Nephron progenitor cell (in vitro differentiated cells): Measurements from ENCODE around the gene DUSP5.
A peak's percentile ranks its signal among the peaks of the same experiment; 100 is the strongest.

Source experiments
- DNase-seq: peaks from one replicate; pipeline ENCODE4 v3.0.0; 2021
- H3K27ac Mint-ChIP-seq: 2 replicates; pipeline ENCODE4 v1.8.0; 2021; ENCODE audit warnings: mild to moderate bottlenecking, moderate library complexity, mixed read lengths
- H3K27me3 Mint-ChIP-seq: 2 replicates; pipeline ENCODE4 v1.8.0; 2021; ENCODE audit warnings: mild to moderate bottlenecking, low read depth, mixed read lengths; ENCODE audit not compliant: poor library complexity
- H3K36me3 Mint-ChIP-seq: 2 replicates; pipeline ENCODE4 v1.8.0; 2021; ENCODE audit warnings: low read depth, mixed read lengths
- H3K4me1 Mint-ChIP-seq: 2 replicates; pipeline ENCODE4 v1.8.0; 2021; ENCODE audit warnings: mixed read lengths
- H3K4me3 Mint-ChIP-seq: 2 replicates; pipeline ENCODE4 v1.8.0; 2021; ENCODE audit warnings: mild to moderate bottlenecking, moderate library complexity, mixed read lengths
- H3K9me3 Mint-ChIP-seq: 2 replicates; pipeline ENCODE4 v1.8.0; 2021; ENCODE audit warnings: mild to moderate bottlenecking, moderate library complexity, mixed read lengths
- TF ChIP-seq, protein P1 (sequence below): fragments of 200-600 bp; sonication (generic); IDR thresholded peaks from 2 replicates; pipeline ENCODE4 v1.5.0; 2021; ENCODE audit warnings: antibody characterized with exemption

Gene DUSP5

DNA sequence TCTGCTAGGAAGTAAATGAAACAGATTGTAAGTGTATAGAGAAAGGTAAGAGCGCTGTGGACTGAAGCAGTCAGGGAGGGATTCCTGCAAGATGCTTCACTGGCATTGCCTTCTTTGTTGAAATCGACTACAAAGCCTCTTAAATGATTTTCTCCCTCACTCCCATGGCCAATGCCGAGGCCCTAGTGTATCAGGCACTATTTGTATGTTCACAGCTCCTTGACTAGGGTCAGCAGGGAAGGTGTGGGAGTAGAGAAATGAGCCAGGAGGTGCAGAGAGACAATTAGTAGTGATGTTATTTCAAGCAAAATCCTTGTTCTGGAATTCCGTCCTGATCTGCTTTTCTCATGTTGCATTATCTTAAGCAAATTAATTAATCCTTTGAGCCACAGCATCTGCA lies 22.9 kb upstream of the DUSP5 start:
- peaks cover 53% of the 10 kb centered on the region for H3K4me1 Mint-ChIP-seq
- peaks cover 5% of the 10 kb centered on the region for H3K36me3 Mint-ChIP-seq
- peaks cover 7% of the 10 kb centered on the region for H3K9me3 Mint-ChIP-seq
- DNase-seq = no peak
- H3K4me3 Mint-ChIP-seq = no peak overlapping the region
- H3K27ac Mint-ChIP-seq = peak overlapping the region; percentile 7
- peaks cover 7% of the 10 kb centered on the region for H3K27me3 Mint-ChIP-seq
- TF ChIP-seq, protein P1, sequence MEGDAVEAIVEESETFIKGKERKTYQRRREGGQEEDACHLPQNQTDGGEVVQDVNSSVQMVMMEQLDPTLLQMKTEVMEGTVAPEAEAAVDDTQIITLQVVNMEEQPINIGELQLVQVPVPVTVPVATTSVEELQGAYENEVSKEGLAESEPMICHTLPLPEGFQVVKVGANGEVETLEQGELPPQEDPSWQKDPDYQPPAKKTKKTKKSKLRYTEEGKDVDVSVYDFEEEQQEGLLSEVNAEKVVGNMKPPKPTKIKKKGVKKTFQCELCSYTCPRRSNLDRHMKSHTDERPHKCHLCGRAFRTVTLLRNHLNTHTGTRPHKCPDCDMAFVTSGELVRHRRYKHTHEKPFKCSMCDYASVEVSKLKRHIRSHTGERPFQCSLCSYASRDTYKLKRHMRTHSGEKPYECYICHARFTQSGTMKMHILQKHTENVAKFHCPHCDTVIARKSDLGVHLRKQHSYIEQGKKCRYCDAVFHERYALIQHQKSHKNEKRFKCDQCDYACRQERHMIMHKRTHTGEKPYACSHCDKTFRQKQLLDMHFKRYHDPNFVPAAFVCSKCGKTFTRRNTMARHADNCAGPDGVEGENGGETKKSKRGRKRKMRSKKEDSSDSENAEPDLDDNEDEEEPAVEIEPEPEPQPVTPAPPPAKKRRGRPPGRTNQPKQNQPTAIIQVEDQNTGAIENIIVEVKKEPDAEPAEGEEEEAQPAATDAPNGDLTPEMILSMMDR = no peak

DNA sequence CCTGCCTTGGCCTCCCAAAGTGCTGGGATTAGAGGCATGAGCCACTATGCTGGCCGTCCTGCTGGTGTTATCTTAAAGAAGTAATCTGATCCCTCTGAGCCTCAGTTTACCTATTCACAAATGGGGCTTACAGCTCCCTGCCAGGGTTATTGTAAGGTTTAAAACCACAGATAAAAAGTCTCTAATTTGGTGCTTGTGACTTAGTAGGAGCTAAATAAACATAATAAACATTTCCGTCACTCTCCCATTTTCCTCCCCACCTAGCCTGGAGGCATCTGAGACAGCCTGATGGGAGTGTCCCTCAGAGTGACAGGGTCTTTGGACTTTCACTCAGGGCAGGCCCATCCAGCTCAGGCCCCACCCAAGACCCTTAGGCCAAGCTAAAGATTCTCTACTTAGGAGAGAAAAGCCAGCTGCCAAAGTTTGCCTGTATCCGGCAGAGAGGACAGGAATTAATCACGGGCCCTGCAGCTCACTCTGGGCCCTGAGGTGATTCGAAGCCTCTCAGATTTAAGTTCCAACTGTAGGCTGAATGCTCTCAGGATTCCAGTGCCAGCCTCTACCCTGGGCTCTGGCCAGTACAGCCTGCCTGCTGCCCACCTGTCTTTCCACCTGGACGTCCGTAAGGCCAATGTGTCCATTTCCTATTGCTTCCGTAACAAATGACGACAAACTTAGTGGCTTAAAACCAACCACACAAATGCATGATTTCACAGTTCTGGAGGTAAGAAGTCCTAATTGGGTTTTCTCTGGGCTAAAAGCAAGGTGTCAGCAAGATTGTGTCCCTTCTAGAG lies 21.8 kb upstream of the DUSP5 start:
- no peaks in the 10 kb centered on the region for H3K36me3 Mint-ChIP-seq
- DNase-seq = no peak

DNA sequence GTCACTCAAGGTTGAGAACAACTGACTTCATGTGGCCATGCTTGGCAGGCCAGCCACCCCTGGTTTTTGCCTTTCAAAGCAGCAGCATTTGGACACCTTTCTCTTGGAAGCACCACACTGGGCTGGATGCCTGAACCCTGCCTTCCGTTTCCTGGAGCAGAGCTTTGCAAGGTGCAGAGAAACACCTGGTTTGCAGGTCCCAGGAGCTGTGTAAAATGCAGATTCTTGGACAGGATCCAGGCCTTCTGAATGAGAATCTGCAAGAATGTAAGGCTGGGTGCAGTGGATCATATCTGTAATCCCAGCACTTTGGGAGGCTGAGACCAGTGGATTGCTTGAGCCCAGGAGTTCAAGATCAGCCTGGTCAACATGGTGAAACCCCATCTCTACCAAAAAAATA lies 18.0 kb upstream of the DUSP5 start:
- Mint-ChIP-seq H3K36me3 (no peaks in the 10 kb centered on the region), H3K4me3 (no peak overlapping the region), H3K27ac (no peak overlapping the region), H3K4me1 (peaks cover 22% of the 10 kb centered on the region), H3K27me3 (peaks cover 6% of the 10 kb centered on the region), H3K9me3 (no peaks in the 10 kb centered on the region)
- no peak for DNase-seq
- TF ChIP-seq, protein P1 = no peak

More for the DNA sequence above, 21.8 kb upstream of the DUSP5 start:
- H3K4me1 Mint-ChIP-seq = peaks cover 51% of the 10 kb centered on the region
- H3K4me3 Mint-ChIP-seq = no peak overlapping the region
- TF ChIP-seq, protein P1 = no peak
- H3K27ac Mint-ChIP-seq = peak overlapping the region; percentile 45
- no peaks in the 10 kb centered on the region for H3K9me3 Mint-ChIP-seq
- H3K27me3 Mint-ChIP-seq = peaks cover 7% of the 10 kb centered on the region

DNA sequence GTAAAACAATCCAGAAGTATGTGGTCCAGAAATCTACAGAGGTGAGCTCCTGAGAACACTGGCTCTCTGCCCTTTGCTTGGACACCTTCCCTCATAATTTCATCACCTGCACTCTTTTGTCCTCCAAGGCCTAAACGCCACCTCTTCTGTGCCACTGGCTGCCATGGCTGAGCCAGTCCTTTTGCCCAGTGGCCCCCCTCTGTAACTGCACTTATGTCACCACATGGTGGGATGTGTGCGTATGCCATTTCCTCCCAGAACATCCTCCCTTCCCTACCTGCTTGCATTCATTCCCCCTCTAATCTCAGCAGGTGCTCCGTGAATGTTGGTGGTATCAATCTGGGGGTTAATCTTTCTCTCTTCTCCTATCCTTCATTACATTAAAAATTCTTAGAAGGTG lies 17.3 kb upstream of the DUSP5 start:
- Mint-ChIP-seq H3K27me3 (peaks cover 8% of the 10 kb centered on the region), H3K4me3 (no peak overlapping the region), H3K36me3 (no peaks in the 10 kb centered on the region), H3K27ac (no peak overlapping the region), H3K9me3 (no peaks in the 10 kb centered on the region), H3K4me1 (peaks cover 17% of the 10 kb centered on the region)
- TF ChIP-seq, protein P1 = no peak
- DNase-seq = no peak

DNA sequence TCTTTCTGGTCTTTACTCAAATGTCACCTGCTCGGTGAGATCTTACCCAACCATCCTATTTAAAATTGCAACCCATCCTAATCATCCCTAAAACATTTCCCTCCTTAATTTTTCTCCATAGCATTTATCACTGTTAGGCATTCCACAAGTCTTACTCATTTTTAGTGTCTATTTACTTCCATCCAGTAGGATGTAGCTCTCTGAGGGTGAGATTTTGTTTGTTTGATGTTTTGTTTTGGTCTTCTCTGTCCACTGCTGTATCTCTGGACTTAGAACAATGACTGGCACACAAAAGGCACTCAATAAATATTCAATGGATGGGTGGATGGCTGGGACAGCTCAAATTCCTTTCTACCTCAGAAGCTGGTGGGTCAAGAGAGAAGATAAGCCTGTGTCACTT lies 15.8 kb upstream of the DUSP5 start:
- Mint-ChIP-seq H3K4me1 (peaks cover 14% of the 10 kb centered on the region), H3K36me3 (no peaks in the 10 kb centered on the region), H3K27me3 (peaks cover 15% of the 10 kb centered on the region), H3K9me3 (no peaks in the 10 kb centered on the region), H3K27ac (no peak overlapping the region), H3K4me3 (no peak overlapping the region)
- DNase-seq = no peak
- TF ChIP-seq, protein P1 = no peak

DNA sequence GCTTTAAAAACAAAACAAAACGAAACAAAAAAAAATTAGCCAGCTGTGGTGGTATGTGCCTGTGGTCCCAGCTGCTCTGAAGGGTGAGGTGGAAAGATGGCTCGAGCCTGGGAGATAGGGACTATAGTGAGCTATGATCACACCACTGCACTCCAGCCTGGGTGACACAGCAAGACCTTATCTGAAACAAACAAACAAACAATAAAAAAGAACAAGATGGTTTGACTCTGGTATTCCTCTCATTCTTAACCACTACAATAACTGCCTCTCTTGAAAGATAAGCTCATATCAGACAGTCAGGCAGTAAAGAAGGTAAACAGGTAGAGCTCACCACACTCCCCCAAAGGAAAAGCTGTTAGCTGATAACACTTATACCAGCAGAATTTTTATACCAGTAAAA lies 14.1 kb upstream of the DUSP5 start:
- H3K4me3 Mint-ChIP-seq = no peak overlapping the region
- no peaks in the 10 kb centered on the region for H3K36me3 Mint-ChIP-seq
- H3K9me3 Mint-ChIP-seq = no peaks in the 10 kb centered on the region
- no peak for DNase-seq
- H3K27ac Mint-ChIP-seq = no peak overlapping the region
- peaks cover 27% of the 10 kb centered on the region for H3K4me1 Mint-ChIP-seq
- TF ChIP-seq, protein P1 = no peak
- H3K27me3 Mint-ChIP-seq = peaks cover 14% of the 10 kb centered on the region
